NCI-H345 treated with DMSO at 0.1 percent for 48 hours (cell line): ENCODE measurements around the gene PVALB.
A peak's percentile ranks its signal among the peaks of the same experiment; 100 is the strongest.

ENCODE experiments used
- DNase-seq: peaks from one replicate; lab custom pipeline; 2025; ENCODE audit not compliant: unreplicated experiment; lab: John Stamatoyannopoulos, UW

PVALB gene

DNA sequence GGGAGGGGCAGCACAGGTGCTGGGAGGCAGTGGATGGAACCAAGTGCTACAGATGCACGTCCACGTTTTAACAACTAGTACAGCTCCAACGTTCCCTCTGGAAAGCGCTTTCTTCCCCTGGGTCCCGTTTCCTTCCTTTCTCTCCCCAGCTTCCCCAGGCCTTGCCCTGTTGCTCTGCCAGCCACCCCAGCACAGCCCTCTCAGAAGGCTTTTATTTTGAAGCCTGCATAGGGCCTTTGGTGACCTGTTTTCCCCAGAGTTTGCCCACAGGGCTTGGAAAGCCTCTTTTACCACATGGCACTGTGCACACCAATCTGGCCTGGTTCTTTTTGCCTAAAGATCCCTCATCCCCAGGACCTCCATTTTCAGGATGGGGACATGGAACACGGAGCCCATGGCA lies 30.1 kb upstream of the PVALB start:
- DNase-seq = no peak

DNA sequence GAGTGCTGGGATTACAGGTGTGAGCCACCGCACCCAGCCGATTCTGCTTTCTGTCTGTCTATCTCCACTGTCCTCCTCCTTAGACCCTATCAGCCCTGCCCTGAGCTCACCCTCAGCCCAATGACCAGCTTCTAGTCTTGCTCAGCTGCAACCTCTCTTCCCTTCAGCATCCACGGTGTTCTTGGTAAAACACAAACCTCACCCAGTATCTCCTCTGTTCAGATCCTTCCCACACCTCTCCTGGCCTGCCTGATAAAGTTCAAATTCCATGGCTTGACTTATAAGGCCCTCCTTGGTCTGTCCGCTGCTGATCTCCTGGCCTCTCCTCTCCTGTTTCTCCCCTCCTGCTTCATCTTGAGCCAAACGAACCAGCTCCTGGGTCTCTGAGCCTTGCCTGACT lies 29.4 kb upstream of the PVALB start:
- no peak for DNase-seq

DNA sequence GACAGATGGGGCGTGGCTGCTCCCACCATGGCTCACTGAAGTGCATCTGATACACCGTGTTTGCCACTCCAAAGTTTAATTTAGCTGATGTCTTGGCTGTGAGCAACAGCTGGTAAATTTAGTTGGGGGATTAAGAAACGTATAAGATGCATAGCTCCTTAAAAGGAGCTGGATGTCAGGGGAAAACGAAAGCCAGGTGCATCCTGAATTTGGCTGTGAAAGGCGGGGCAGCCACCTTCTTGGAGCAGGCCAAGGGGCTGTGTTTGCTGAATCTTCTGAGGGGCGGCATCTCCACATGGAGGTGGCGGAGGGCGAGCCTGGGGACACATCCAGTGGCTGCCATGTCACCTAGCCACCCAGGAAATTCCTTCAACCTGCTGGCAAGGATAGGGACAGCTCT lies 23.3 kb upstream of the PVALB start:
- DNase-seq = no peak

DNA sequence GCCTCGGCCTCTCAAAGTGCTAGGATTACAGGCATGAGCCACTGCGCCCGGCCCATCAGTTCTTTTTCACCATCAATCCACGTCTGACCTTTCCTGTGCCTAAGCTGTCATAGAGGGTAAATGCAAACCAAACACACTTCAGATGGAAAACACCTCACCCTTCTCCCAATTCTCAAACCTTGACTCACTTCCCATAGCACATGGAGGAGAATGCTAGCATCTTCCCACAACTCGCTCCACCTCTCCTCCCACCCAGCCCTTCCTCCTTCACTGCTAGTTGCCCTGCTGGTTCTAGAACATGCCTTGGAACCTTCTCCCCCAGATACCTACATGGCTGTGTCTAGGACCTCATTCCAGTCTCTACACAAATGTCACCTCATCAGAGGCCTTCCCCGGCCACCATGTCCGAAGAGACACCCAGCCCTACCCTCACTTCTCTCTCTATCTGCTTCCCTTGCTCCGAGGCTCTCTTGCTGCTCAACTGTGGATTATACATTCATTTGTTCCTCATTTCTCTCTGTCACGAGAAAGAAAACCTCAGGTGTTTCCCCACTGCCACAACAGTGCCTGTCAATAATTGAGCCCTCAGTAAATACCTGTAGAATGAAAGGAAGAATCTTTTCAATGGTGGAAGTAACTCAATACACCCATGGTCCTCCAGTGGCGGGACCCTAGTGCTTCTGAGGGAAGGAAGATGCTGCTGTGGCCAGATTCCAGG lies 22.7 kb upstream of the PVALB start:
- DNase-seq = no peak

DNA sequence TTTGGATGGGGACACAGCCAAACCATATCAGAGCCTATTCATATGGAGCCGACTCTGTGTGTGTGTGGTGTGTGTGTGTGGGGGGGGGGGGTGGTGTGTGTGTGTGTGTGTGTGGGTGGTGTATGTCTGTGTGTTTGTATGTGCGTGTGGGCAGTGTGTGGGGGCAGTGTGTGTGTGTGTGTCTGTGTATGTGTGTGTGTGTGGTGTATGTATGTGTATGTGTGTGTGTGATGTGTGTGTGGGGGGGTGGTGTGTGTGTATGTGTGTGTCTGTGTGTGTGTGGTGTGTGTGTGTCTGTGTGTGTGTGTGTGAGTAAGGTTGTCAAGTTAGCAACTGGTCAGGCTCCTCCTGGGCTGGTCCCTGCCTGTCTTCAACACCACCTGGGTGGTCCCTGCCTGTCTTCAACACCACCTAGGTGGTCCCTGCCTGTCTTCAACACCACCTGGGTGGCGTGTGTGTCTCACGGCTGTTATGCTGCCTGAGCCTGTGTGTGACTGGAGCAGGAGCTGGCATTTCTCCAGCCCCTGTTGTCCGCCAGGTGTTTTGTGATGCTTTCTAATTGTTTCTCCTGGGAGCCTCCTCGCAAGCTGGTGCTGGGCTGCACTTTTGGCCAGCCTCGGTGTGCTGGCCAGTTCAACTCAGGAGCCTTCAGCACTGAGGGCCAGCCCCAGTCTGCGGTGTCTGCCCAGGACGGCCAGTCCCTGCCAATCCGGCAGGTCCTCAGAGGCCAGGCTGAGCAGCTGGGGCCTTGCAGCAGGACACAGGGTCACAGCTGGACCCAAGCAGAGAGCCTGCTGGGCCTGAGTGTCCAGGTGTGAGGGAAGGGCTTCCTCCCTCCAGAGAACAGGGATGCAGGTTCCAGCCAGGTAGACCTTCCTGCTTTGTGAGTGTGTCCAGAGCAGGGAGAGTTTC lies 21.5 kb upstream of the PVALB start:
- DNase-seq = peak; percentile 6

DNA sequence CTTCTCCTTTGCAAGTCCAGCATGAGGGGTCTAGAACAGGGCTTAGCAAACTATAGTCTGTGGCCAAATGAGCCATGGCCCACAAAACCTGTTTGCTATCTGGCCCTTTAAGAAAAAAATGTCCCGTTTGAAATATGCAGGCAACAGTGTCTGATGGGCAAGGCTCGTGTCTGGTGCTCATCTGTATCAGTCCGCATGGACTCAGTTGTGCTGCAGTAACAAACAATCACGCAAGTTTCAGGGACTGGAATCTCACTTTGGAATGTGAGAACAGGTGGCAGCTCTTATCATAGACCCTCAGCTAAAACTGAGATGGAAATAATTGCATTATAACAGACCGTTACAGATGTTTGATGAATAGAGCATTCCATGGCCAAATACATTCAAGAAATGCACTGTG lies 19.1 kb upstream of the PVALB start:
- DNase-seq = no peak

DNA sequence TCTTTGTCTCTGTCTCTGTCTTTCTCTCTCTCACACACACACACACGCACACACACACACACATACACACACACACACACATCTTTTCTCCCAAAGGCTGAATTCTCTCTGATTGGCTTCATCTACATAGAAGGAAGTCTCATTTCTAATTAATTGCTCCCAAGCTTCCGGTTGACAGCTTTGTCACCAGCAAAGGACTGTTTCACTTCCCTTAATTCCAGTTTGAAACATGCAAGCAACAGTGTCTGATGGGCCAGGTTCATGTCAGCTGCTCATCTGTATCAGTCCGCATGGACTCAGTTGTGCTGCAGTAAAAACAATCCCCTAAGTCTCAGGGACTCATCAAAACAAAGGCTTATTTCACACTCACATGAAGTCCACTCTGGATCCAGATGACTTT lies 16.2 kb upstream of the PVALB start:
- DNase-seq = no peak

DNA sequence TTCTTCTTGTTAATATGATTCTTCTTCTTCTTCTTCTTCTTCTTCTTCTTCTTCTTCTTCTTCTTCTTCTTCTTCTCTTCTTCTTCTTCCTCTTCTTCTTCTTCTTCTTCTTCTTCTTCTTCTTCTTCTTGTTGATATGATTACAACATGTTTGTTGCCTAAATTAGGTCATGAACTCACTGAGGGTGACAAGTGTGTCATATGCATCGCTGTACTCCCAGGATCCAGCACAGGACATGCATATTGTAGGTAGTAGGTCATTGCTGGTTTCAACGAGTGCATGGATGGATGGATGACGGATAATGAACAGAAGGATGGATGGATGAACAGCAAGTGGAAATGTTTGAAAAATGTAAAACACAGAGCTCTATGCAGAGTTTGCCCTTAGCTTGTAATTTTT lies 14.9 kb upstream of the PVALB start:
- no peak for DNase-seq

DNA sequence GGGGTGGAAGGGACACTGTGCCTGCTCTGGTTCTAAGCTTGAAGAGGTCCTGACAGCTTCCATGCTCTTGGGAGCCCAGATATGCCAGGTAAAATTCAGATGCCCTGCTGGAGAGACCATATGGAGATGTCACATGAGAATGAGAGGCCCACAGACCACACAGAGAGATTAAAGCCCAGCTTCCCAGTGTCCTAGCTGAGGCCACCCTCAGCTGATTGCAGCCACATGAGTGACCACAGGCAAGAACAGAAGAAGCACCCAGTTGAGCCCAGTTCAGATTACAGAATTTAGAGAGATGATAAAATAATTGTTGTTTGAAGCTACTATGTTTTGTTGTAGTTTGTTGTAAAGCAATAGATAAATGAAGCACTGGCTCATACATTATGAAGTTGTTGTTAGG lies 14.4 kb upstream of the PVALB start:
- no peak for DNase-seq

DNA sequence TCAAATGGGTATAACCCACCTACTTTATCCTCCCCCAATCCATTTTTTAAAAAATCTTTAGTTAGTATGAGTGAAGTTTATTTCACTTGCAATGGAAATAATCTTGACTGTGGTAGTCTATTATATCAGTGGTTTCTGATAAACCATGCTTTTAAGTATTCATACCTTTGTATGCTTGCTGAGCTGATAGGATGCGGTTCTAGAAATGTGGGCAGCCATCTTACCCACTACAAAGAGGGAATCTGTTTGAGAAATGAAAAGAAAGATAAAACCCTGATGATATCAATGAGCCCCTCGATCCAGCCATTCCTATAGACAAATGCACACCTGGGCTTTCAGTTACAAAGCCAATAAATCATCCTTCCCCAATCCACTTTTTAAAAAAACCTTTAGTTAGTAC lies 13.8 kb upstream of the PVALB start:
- DNase-seq = no peak

DNA sequence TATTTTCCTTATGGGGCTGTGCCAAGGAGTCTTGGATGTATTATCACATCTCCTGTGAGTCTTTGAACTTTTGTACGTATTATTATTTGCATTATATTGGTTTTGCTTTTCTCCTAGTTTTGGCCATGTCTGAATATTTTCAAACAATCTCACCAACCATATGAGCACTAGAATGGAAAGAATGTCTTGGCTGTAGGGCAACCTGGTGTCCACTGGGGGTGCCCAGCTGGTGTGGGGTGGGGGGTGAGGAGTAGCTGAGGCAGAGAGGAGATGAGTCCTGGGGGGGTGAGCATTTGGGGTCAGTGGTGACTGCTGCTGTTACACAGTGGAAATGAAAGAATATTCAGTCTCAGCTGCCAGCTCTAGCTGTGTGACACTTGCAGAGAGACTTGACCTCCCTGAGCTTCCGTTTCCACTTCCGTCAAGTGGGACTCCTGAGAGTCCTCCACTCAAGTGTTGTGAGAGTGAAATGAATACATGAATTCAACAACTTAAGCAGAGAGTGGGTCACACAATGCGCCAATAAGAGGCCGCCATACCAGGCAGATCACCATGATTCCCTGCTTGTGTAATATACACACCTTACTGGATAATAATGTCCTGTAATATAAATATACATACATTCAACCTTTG lies 12.7 kb upstream of the PVALB start:
- DNase-seq = peak; percentile 16

DNA sequence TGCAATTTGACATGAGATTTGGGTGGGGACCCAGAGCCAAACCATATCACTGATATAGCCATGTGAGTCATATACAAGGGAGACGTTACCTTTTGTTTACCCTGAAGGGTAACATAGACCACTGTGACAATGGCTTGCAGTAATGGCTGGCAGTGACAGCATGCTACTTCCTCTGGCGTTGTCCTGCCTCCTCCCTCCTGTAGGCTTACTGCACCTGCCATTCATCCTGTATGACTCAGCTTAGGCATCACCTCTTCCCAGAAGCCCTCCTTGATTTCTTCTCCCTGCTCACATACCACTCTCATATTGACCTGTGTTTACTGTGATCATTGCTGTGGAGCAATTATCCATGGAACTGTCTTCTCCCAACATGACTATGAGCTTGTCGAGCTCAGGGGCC lies 12.0 kb upstream of the PVALB start:
- no peak for DNase-seq

DNA sequence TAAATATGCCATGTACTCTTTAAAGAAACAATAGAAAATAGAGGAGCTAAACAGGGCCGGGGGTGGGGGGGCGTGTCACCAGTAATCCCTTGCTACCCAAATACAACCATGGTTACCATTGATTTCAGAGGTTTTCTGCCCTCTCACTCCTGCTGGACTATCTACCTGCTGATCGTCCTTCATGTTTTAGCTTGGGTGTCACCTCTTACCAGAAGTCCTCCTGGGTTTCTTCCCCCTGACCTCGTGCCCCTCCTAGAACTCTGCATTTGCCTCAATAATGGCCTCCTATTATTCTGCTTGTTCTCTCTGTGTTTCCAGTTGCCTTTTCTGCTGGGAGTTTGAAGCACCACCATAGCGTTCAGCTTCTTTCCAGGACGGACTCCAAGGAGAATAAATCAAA lies 9.4 kb upstream of the PVALB start:
- DNase-seq = no peak

DNA sequence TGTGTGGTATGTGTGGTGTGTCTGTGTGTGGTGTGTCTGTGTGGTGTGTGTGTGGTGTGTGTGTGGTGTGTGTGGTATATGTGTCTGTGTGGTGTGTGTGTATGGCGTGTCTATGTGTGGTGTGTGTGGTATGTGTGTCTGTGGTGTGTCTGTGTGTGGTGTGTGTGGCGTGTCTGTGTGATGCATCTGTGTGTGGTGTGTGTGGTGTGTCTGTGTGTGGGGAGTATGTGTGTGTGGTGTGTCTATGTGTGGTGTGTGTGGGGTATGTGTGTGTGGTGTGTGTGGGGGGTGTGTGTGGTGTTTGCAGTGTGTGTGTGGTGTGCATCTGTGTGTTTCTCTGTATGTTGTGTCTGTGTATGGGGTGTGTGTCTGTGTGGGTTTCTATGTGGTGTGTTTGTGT lies 7.8 kb upstream of the PVALB start:
- DNase-seq = no peak

DNA sequence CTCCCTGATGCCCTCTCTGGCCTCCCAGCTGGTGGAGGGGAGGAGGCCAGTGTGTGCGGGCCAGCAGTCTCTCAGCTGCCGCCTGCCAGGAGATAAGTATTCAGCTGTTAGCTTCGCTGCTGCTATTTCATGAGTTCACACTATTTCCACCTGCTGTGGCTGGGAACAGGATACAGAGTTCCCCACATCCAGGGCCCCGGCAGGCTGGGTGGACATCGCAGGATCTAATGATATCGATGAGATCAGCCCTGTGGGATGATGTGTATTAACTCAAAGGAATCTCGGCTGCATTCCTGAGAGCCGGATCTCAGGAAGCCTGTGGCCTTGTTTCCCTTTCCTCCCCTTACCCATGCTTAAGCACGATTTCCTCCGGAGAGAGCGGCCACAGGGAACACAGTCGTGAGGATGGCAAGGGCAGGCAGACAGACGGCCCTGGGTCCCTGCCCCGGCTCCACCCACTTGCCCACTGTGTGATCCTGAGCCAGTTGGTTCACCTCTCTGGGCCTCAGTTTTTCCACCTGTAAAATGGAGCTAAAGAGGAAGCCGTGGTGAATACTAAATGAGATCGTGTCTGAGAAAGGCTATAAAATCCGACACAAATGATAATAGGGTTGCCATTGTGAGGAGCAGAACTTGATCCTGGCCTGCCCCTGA lies 6.5 kb upstream of the PVALB start:
- no peak for DNase-seq

DNA sequence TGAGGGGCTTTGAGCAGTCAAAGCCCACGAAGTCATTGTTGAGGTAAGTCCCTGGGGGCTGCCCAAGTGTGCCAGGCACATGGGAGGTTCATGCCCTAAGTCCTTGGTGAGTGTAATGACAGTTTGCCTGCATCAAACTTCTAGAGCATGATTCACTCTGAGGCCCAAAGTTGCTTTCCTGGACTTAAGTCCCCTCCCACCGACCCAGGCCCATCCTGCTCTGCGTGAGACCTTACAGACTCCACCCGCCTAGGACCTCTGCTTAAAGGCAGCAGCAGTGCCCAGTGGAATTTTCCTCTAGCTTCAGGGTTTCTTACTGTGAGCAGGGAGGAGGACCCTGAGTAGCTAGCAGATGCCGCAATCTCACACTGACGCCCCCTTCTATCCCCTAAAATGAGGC lies 5.7 kb upstream of the PVALB start:
- DNase-seq = no peak

DNA sequence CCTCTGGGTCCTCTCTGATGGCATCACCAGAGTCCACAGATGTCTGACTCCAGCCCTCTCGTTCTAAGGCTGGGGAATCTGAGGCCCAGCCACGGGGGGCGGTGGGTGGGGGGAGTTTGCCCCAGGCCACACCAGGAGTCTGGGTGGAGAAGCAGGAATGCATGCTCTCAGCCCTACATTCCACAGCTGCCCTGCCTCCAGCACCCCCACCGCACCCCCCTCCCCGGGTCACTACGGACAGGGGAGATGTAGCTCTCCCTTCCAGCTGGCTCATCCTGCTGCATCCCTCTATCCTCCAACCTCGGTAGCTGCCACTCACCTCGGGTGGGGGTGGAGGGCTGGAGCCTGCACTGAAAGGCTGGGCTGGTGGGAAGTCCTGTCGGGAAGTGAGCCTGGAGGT lies 2.3 kb upstream of the PVALB start:
- DNase-seq = no peak

DNA sequence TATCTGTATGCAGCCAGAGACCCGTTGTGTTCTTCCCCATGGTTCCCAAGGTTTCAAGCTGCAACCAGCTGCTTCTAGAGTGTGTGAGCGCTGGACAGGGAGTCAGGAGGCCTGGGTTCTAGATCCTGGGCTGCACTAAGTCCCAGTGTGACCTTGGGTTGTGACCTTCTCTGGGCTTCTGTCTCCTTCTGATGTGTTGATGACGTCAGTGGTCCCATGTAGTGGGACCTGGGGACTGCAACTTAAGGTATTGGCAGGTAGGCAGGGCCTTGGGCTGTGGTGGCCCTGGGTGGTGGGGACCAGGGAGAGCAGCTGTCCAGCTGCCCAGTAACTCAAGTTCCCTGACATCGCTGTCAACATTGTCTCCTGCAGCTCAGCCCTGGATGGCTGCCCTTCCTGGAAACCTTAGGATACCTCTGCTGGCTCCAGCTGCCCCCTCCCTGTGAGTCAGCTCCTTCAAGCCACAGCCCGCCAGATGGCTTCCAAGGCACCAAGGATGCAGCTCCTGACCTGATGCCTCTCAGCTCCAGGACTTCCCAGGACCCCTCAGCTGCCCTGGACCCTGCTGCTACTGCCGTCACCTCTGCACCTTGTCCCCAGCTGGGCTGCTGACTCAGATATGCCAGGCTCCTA lies 1.3 kb upstream of the PVALB start:
- no peak for DNase-seq

DNA sequence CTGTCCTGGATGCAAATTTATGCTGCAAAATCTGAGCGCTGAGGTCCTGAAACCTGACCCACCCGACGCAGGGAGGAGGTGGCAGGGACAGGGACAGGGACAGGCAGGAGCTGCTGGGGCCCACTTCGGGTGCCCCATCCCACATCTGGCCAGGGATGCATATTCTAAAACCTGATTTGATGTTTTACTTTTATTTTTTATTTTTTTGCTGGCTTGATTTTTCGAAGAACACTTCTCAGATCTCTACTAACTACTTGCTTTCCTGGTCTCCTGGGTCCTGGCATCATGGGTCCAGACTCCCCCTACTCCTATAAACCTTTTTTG lies 652 bp upstream of the PVALB start:
- DNase-seq = no peak

DNA sequence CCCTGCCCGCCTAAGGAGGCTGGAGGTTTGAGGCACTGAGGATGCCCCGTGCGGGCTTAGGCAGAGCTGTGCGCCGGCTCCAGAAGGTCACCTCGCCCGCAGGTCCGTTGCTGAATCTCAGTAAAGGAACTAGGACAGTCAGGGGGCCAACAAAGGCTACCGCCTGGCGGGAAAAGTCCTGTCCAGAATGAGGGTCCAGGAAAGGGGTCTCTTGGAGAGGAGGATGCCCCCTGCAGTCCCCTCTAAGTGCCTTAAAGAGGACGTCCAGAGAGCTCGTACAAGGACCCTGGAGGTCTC lies 548 bp downstream of the PVALB start:
- DNase-seq = no peak

DNA sequence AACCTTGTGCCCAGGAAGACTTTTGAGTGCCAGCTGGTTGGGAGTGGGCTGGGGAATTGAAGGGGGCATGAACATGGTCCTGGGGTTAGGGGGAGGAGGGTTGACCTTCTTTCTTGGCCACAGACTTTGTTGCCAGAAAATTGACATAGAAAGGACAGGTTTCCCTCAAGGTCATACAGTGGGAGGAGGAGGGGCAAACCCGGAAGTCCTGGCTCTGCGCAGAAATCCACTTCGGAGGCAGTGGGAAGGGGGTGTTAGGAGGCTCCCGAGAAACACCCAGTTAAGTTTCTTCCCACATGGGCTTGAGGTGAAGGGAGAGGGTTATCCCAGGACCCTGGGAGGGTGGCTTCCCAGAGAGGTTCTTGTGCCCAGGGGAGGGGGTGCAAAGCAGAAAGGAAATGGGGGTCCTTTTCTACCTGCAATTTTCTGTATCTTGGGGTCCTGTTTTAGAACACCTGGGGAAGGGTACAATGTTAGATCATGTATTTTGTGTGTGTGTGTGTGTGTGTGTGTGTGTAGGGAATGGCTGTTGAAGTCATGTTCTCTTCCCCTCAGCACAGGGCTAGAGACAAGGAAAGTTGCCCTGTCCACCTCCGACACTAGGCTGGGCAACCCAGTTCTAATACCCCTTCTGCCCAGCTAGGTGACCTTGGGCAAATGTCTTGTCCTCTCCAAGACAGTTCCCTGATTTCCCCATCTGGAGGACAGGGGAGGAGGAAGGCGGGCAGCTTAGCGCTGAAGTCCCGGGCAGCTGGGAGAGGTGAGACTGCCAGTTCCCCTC lies 1.1 kb downstream of the PVALB start:
- no peak for DNase-seq
